Endothelial cell of umbilical vein (primary cell): ENCODE results near the gene PARVA. TPM values are rescaled to one million over a fixed set of nuclear protein-coding genes. Genes with fewer than 3 reads are reported as not detected.

Experiments used
- BruUV-seq: library from RNA; stranded (reverse); fragments of 400-500 nt; replicated peaks from 2 replicates; lab custom pipeline; 2021; lab: Mats Ljungman, UMichigan
- CTCF ChIA-PET: fragments of 300-600, 350-600 bp; sonication (Branson Sonifier 250); formaldehyde crosslinking; loops from one replicate; lab custom pipeline; 2021; ENCODE audit warnings: antibody characterized with exemption, inconsistent platforms; lab: Charles Lee
- POLR2A ChIA-PET: fragments of 300-600, 350-600 bp; sonication (Branson Sonifier 250); formaldehyde crosslinking; loops from one replicate; lab custom pipeline; 2021; ENCODE audit warnings: antibody characterized with exemption, inconsistent platforms; lab: Charles Lee
- DNase-seq: peaks from one replicate; pipeline ENCODE4 v3.0.0-alpha.2; 2011; ENCODE audit warnings: low read depth, low spot score
- FAIRE-seq: peaks from 2 replicates; lab custom pipeline; 2011; peaks lifted over from hg19 to GRCh38; lab: Jason Lieb, UNC
- H2AFZ ChIP-seq: 2 replicates; pipeline ENCODE4 v1.6.0; 2012; ENCODE audit warnings: low read depth, low read length, control low read depth, inconsistent platforms
- H3K27ac ChIP-seq: 2 replicates; pipeline ENCODE4 v1.5.1; 2011; ENCODE audit warnings: low read depth, mild to moderate bottlenecking, control low read depth, low read length, moderate library complexity; ENCODE audit not compliant: insufficient read depth
- H3K27me3 ChIP-seq, 2 experiments: 2 replicates each; pipeline versions ENCODE4 v1.6.0 to v1.6.1; 2011; ENCODE audit warnings: low read length in 2 of 2, mixed read lengths in 1 of 2; ENCODE audit not compliant: control insufficient read depth in 2 of 2, insufficient read depth in 2 of 2
- H3K36me3 ChIP-seq, 2 experiments: 2 replicates in 1 of 2; 3 replicates in 1 of 2; pipeline ENCODE4 v1.5.1; 2011; ENCODE audit warnings: low read length in 2 of 2, mild to moderate bottlenecking in 1 of 2, moderate library complexity in 1 of 2; ENCODE audit not compliant: control insufficient read depth in 2 of 2, insufficient read depth in 2 of 2; ENCODE audit errors: extremely low read depth in 1 of 2
- H3K4me1 ChIP-seq: 3 replicates; pipeline ENCODE4 v1.5.1; 2011; ENCODE audit warnings: mild to moderate bottlenecking, low read length; ENCODE audit not compliant: control insufficient read depth, insufficient read depth; ENCODE audit errors: extremely low read depth
- H3K4me2 ChIP-seq: 2 replicates; pipeline ENCODE4 v1.6.1; 2011; ENCODE audit warnings: low read length, control low read depth, mixed read lengths; ENCODE audit not compliant: insufficient read depth
- H3K4me3 ChIP-seq, 3 experiments: fragments of 200-600 bp in 1 of 3; sonication (generic), shearing (Covaris generic) in 1 of 3; replicated peaks in 1 of 3; 2 replicates each; pipeline ENCODE4 v1.5.1; 2011 to 2016; ENCODE audit warnings: control low read depth in 3 of 3, low read length in 3 of 3, mild to moderate bottlenecking in 2 of 3, inconsistent platforms in 1 of 3, low read depth in 1 of 3, moderate library complexity in 1 of 3; ENCODE audit not compliant: insufficient read depth in 1 of 3
- H3K79me2 ChIP-seq: 2 replicates; pipeline ENCODE4 v1.6.0; 2012; ENCODE audit warnings: low read length, inconsistent platforms; ENCODE audit not compliant: control insufficient read depth, insufficient read depth
- H3K9ac ChIP-seq: replicated peaks from 2 replicates; pipeline ENCODE3; 2011; ENCODE audit warnings: low read length, control low read depth; ENCODE audit not compliant: insufficient read depth; ENCODE audit errors: extremely low read depth
- H3K9me1 ChIP-seq: replicated peaks from 3 replicates; pipeline ENCODE4 v1.6.0; 2011; ENCODE audit warnings: mild to moderate bottlenecking, low read length; ENCODE audit not compliant: control insufficient read depth, insufficient read depth; ENCODE audit errors: extremely low read depth
- H3K9me3 ChIP-seq: replicated peaks from 2 replicates; pipeline ENCODE4 v1.5.1; 2012; ENCODE audit warnings: low read length, inconsistent platforms; ENCODE audit not compliant: control insufficient read depth, insufficient read depth
- H4K20me1 ChIP-seq: replicated peaks from 2 replicates; pipeline ENCODE3; 2011; ENCODE audit warnings: mild to moderate bottlenecking, low read length; ENCODE audit not compliant: control insufficient read depth, insufficient read depth; ENCODE audit errors: extremely low read depth
- EZH2 ChIP-seq: IDR thresholded peaks from 2 replicates; pipeline ENCODE4 v1.6.1; 2012; ENCODE audit warnings: borderline replicate concordance, low read depth, mild to moderate bottlenecking, moderate library complexity, low read length, inconsistent platforms; ENCODE audit not compliant: severe bottlenecking
- FOS ChIP-seq: IDR thresholded peaks from 2 replicates; pipeline ENCODE4 v1.6.1; 2011; ENCODE audit warnings: mild to moderate bottlenecking, low read length, moderate library complexity, borderline replicate concordance; ENCODE audit not compliant: insufficient read depth
- POLR2A ChIP-seq: IDR thresholded peaks from 2 replicates; pipeline ENCODE4 v1.6.1; 2012; ENCODE audit warnings: low read depth, mild to moderate bottlenecking, control low read depth, low read length
- dilution Hi-C: fragments of 300-500 bp; cut with MboI; formaldehyde crosslinking; loops from one replicate; pipeline ENCODE4 v1.15.0; 2019; ENCODE audit warnings: low sequenced_read_pairs; ENCODE audit not compliant: extremely low pct_ligation_motif_present
- intact Hi-C: fragments of 100-400 bp; cut with micrococcal nuclease; formaldehyde crosslinking; loops from one replicate; pipeline ENCODE4 v1.10.0; 2022
- polyA plus RNA-seq, 4 experiments: library from polyadenylated mRNA; depleted of rRNA in 3 of 4; stranded (reverse) in 3 of 4; unstranded in 1 of 4; fragments of >200 nt; gene quantifications; 2 replicates each; pipeline versions ENCODE4 v1.2.1 to v1.2.3, GENCODE V29; 2011 to 2012; ENCODE audit warnings: missing spikeins in 1 of 4
- total RNA-seq: library from RNA; stranded (reverse); gene quantifications from 2 replicates; pipeline ENCODE4 v1.2.3, GENCODE V29; 2021

Gene PARVA
- total and polyA plus RNA-seq, 2 donors (not counting 3 experiments of a cell fraction or from before 2014, with no cell fraction given), result 40.6 to 104 TPM

GRCh38 chr11:12544986-12545775 is 167.8 kb downstream of the PARVA start:
- no peak for TF ChIP-seq FOS
- TF ChIP-seq POLR2A, result no peak
- TF ChIP-seq EZH2, result no peak
- no peaks in the 10 kb centered on the region for H3K9me1 ChIP-seq
- H2AFZ ChIP-seq, result no peak overlapping the region
- intact Hi-C loops, result no loop called here
- dilution Hi-C loops, result no loop called here
- no peak overlapping the region for H3K4me3 ChIP-seq
- H3K4me2 ChIP-seq, result no peak overlapping the region
- H3K27ac ChIP-seq, result no peak overlapping the region
- no peaks in the 10 kb centered on the region for H3K9me3 ChIP-seq
- H3K79me2 ChIP-seq, result no peaks in the 10 kb centered on the region
- DNase-seq (no peak), FAIRE-seq (no peak)
- ChIA-PET POLR2A (no interaction called here), CTCF (no interaction called here)
- H4K20me1 ChIP-seq, result no peaks in the 10 kb centered on the region
- H3K4me1 ChIP-seq, result no peaks in the 10 kb centered on the region
- H3K27me3 ChIP-seq, result peaks cover 0 to 3% of the 10 kb centered on the region in 2 experiments
- no peaks in the 10 kb centered on the region for H3K36me3 ChIP-seq
- no peak overlapping the region for H3K9ac ChIP-seq
- BruUV-seq, result no TSS peak

DNA sequence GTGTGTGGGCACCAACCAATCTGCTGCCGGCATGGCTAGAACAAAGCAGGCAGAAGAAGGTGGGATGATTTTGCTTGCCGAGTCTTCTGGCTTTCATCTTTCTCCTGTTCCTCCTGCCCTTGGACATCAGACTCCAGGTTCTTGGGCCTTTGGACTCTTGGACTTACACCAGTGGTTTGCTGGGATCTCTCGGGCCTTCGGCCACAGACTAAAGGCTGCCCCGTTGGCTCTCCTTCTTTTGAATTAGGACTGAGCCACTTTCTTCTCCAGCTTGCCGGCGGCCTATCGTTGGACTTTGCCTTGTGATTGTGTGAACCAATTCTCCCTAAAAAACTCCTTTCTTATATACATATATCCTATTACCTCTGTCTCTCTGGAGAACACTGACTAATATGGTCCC is 168.8 kb downstream of the PARVA start:
- BruUV-seq, result no TSS peak
- Histone ChIP-seq H3K4me3 (no peak overlapping the region), H2AFZ (no peak overlapping the region), H3K4me2 (no peak overlapping the region), H3K4me1 (no peaks in the 10 kb centered on the region), H3K9me1 (no peaks in the 10 kb centered on the region), H3K79me2 (no peaks in the 10 kb centered on the region), H3K27me3 (peaks cover 0 to 3% of the 10 kb centered on the region in 2 experiments), H3K27ac (no peak overlapping the region), H4K20me1 (no peaks in the 10 kb centered on the region), H3K36me3 (no peaks in the 10 kb centered on the region), H3K9me3 (no peaks in the 10 kb centered on the region), H3K9ac (no peak overlapping the region)
- FAIRE-seq (no peak), DNase-seq (no peak)
- dilution Hi-C loops (no loop called here), intact Hi-C loops (no loop called here)
- CTCF ChIA-PET, result no interaction called here
- POLR2A ChIA-PET, result no interaction called here
- TF ChIP-seq FOS, result no peak
